Measurements from ENCODE around the gene LY9.

The LY9 gene

GRCh38 chr1:160836561-160836960 is 40.6 kb downstream of the LY9 start:
- DNase-seq (ENCODE audit: low read depth in 1 of 2, low spot score in 1 of 2): no peak

DNA sequence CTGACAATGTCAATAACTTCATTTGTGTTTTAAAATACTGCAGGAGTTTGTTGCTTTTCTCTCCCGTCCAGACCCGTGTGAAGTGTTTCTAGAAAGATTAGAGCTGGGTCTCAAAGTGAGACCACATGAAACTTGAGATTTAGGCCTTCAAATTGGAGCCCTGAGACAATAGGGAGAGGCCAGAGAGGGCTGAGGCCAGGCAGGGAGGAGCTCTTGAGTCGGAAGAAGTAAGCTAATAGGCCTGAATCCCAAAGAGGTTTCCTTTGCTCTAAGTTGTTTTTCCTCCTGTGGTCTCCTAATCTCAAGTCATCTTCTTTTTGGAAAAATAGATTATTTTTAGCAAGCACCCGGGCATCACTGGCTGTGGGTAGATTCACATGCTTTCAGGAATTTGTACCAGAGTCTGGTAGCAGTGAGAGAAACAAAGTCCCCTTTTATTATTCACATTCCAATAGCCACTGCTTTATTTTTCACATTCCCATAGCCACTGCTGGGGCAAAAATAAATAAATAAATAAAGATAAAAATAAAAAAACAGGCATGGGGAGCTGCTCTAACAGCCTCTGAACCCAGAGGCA is 41.1 kb downstream of the LY9 start:
- no peak for DNase-seq (ENCODE audit: low read depth in 1 of 2, low spot score in 1 of 2)

- peak; percentile 68 to 76 for DNase-seq (ENCODE audit: low read depth in 1 of 2, low spot score in 1 of 2)
Observed at GRCh38 chr1:160837558-160838205, 41.7 kb downstream of the LY9 start.

GRCh38 chr1:160838888-160839287 is 42.9 kb downstream of the LY9 start:
- no peak for DNase-seq (ENCODE audit: low read depth in 1 of 2, low spot score in 1 of 2)

DNA sequence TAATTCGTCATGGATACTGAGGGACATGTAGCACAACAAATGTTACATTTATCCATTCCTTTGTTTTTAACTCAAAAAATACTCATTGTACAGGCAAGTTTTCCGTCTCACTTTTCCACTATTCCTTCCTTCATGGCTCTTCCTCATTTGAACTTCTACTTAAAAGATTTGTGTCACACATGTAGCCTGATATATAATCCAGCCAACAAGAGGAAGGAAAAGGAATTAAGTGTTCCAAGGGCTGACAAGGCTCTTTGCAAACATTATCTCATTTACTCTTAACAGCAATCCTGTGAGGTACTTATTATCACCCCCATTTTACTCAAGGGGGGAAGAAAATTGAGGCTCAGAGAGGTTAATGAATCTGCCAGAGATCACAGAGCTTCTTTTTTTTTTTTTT is 43.8 kb downstream of the LY9 start:
- DNase-seq (ENCODE audit: low read depth in 1 of 2, low spot score in 1 of 2): no peak

DNA sequence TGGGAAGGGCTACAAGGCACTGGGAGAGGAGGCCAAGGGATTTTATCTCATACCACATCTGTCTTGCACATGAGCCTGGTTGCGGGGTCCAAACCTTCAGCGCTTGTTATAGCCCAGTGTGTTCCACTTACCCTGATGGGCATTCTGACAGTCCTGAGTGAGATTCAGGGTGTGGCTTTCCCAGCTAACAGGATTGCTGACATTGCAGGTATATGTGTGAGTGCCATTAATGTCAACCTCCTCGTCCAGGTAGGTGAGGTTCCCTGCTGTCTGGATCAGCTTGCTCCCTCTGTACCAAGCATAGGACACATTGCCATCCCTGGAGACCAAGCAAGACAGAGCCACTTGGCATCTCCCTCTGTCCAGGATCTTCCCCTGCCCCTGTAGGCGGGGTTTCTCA is 45.1 kb downstream of the LY9 start:
- DNase-seq (ENCODE audit: low read depth in 1 of 2, low spot score in 1 of 2): no peak

DNA sequence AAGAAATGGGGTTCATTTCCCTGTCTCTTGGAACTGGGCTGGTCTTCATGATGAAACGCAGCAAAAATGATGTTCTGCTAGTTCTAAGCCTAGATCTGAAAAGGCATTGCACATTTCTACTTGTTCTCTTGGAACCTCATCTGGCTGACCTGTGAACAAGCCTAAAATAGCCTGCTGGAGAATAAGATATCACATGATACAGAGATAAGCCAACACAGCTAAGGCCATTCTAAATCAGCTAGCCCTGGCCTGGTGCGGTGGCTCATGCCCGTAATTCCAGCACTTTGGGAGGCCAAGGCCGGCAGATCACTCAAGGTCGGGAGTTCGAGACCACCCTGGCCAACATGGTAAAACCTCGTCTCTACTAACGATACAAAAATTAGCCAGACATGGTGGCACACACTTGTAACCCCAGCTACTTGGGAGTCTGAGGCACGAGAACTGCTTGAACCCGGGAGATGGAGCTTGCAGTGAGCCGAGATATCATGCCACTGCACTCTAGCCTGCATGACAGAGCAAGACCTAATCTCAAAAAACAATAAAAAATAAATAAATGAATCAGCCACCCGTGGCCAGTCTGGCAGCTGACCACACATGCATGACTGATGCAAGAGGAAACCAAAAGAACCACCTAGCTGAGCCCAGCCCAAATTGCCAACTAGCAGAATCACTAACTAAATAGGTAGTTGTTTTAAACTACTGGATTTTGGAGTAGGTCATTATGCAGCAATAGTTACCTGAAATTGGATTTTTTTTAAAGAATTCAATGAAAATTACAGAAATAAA is 48.7 kb downstream of the LY9 start:
- no peak for DNase-seq (ENCODE audit: low read depth in 1 of 2, low spot score in 1 of 2)

DNA sequence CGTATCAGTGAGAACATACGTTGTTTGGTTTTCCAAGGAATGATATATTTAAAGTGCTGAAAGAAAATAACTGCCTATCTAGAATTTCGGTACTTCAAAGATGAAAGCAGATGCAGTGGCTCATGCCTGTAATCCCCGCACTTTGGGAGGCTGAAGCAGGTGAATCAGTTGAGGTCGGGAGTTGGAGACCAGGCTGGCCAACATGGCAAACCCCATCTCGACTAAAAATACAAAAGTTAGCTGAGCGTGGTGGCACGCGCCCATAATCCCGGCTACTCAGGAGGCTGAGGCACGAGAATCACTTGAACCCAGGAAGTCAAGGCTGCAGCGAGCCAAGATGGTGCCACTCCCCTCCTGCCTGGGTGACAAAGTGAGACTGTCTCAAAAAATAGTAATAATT is 50.3 kb downstream of the LY9 start:
- DNase-seq (ENCODE audit: low read depth in 1 of 2, low spot score in 1 of 2): no peak

- DNase-seq (ENCODE audit: low read depth in 1 of 2, low spot score in 1 of 2): no peak
Observed at GRCh38 chr1:160850541-160850940, 54.6 kb downstream of the LY9 start.

DNA sequence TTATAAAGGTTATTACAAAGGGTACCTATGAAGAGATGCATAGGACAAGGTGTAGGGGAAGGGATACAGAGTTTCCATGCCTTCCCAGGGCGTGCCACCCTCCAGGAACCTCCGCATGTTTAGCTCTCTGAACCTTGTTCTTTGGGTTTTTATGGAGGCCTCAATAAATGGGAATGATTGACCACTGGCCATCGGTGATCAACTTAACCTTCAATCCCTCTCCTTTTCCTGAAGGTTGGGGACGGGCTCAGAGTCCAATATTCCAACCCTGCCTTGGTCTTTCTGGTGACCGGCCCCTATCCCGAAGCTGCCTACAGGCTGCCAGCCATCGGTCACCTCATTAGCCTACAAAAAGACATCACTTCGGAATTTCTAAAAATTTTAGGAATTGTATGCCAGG is 55.0 kb downstream of the LY9 start:
- DNase-seq (ENCODE audit: low read depth in 1 of 2, low spot score in 1 of 2): no peak

- DNase-seq (ENCODE audit: low read depth in 1 of 2, low spot score in 1 of 2): no peak
Observed at GRCh38 chr1:160853014-160853413, 57.0 kb downstream of the LY9 start.

DNA sequence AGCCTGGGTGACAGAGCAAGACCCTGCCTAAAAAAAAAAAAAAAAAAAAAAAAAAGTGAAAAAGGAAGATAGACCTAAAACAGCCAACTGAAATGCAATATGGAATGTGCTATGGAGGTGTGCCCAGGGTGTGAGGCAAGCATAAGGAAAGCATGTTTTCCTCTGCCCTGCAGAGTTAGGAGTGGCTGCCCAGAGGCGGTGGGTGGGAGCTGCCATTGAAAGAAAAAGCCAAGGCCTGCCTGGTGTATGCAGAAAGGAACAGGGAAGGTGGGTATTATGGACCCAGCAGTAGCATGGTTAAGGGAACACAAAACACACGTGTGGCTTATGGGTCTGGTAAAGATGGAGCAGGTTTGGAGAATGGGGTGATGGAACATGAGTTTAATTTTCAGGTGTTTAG is 57.8 kb downstream of the LY9 start:
- no peak for DNase-seq (ENCODE audit: low read depth in 1 of 2, low spot score in 1 of 2)

GRCh38 chr1:160855181-160855981 is 59.4 kb downstream of the LY9 start:
- DNase-seq (ENCODE audit: low read depth in 1 of 2, low spot score in 1 of 2): no peak

DNA sequence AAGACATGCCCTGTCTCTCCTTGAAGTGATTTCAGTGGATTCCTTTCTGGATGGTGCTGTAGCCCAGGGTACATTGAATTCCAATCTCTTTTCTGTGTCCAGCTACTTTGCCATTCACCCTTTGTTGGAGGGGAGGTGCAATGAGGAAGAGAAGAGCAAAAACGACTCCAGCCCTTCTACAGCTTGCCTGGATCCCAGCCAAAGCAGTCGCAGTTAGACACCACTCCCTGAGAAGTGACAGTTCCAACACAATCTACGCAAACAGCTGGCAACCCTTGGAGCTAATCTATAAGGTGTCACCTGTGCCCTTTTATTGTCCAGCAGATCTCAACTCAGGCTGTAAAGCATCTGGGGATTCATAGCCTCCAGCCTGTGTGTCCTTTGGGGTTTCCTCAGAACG is 62.1 kb downstream of the LY9 start:
- no peak for DNase-seq (ENCODE audit: low read depth in 1 of 2, low spot score in 1 of 2)

DNA sequence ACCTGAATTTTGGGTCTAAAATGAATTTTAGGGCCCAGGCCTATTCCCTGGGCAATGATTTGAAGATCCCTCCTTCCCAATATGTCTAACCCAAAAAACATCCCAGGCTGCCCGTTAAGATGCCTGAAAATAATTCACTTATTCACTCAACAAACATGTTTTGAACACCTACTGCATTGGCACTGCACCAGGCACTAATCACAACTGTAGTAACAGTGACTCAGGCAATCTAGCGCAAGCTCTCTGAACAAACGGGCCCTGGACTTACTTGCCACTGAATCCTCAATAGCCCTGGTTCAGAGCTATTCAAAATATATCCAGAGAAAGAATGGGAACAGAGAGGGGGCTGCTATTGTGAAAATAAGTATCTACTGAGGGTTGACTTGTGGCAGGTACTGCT is 62.5 kb downstream of the LY9 start:
- DNase-seq (ENCODE audit: low read depth in 1 of 2, low spot score in 1 of 2): no peak

DNA sequence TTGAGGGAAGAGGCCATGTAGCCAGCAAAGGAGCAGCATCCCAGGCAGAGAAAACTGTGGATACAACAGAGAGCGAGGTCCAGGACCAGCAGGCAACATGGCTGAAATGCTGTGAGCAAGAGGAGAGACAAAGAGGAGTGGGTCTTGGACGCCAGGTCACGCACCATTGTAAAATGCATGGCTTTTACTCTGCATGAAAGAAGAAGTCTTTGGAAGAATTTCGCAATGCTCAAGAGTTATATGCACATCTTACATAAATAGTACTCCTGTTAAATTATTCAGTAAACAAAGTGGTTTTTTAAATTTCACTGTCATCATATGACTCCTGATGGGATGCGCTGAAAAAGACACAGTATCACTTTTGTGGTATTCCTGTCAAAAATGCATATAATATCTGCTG is 63.2 kb downstream of the LY9 start:
- no peak for DNase-seq (ENCODE audit: low read depth in 1 of 2, low spot score in 1 of 2)

DNA sequence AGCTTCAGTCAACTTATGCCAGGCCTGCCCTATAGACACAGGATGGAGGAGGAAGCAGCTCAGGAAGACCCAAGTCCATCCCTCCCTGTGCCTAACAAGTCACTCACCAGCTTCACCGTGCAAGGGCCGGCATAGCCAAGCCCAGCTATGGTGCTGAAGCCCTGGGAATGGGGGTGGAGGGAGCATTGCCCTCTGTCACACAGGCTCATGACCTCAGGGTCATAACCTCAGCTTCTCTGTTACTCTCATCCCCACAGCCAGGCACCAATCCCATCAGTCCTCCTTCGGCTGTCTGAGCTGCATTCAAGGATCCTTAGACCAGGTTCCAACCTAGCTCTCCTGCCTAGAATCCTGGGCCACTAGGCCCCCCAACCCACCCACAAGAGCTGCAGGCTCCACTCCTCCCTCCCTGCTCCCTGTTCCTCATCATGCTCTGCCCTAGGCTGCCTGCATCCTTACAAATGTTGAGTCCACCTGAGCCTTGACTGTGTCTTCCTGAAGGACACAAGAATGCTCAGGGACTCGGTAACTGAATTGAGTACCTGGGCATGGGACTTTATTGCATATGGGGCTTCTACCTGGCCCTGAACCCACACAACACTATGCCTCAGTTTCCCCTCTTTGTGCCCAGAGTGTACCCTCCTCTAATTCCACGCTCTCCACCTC is 65.0 kb downstream of the LY9 start:
- DNase-seq (ENCODE audit: low read depth in 1 of 2, low spot score in 1 of 2): no peak

DNA sequence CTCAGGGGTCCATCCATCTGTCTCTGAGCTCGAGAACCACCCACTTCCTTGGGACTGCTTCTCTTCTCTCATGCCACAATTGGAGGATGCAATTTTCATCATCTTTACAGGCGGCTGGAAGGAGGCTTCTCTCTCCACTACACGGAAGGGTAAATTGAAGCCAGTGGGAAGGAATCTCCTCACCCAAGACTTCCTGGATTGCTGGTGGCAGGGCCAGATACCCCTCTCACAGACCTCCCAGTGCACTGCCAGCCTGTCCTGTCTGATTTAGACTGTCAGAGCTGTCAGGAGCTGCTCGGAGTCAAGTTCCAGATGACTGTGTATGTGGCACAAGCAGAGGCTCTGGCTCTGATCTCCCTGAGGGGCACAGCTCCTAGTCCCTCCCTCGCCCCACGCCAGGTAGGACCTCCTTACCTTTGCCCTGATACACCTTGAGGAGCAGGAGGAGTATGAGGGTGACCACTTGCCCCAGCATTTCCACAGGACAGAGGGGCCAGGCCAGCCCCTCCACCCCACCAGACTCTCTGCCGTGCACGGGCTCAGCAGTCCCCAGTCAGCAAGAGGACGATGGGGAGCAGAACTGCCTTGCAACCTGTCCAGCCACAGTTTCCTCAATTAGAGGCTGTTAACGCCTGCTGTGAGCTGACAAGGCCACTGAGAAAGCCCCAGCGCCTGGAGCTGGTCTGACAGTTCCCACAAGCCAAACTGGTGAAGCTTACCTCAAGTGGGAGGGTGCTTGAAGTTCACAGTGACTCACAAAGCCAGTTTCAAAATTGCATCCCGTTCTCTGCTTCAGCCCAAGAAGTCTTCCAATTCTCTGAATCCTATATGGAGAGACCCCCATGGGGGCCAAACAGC is 66.5 kb downstream of the LY9 start, which contains the start of gene CD244:
Gene CD244, minus strand, starts transcription at position 685 of the 858 bp plus-strand sequence. Its CDS starts 210 bp downstream, at position 475.
- peak in 1 of 2 donors; percentile 10 for DNase-seq (ENCODE audit: low read depth in 1 of 2, low spot score in 1 of 2)

- no peak for DNase-seq (ENCODE audit: low read depth in 1 of 2, low spot score in 1 of 2)
Observed at GRCh38 chr1:160863061-160863773, 67.2 kb downstream of the LY9 start.

- DNase-seq (ENCODE audit: low read depth in 1 of 2, low spot score in 1 of 2): no peak
Observed at GRCh38 chr1:160863774-160864131, 67.8 kb downstream of the LY9 start.

Data from activated T-helper 1 cell treated with anti-CD3 and anti-CD28 coated beads, Interleukin-2, amount 50 U/mL, for 16 hours (primary cell).